NCI-H2227 (cell line): ENCODE data around the gene PCED1A.

Experiments used
- DNase-seq: peaks from one replicate; lab custom pipeline; 2025; ENCODE audit not compliant: unreplicated experiment; lab: John Stamatoyannopoulos, UW

Gene PCED1A

DNA sequence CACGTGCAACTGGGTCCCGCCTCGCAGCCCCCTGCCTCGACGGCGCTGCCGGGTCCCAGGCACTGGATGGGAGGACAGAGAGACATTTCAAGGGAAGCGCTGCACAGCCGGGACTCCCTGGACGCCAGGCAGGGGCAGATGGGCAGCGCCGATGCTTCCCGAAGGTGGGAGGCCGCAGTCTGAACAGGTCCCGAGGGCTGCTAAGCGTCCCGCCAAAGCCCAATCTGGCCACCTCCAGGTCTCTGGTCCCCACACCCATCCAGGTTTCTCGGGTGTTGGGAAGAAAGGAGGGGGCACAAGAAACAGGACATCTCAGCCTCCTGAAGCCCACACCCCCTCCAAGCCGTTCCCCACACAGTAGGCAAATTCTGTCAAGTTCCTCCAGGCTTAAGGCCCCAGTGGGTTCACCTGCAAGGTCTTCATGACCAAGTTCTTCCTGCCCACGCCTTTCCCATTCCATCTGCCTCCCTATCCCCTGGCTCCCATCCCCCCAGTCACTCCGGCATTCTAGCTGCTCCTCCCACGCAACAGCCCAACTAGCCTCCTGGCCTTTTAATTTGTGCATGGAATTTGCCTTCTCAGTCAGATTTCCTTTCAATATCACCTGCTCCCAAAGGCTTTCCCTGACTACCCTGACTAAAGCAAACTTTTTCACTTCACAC is 34.6 kb downstream of the PCED1A start:
- DNase-seq: no peak

DNA sequence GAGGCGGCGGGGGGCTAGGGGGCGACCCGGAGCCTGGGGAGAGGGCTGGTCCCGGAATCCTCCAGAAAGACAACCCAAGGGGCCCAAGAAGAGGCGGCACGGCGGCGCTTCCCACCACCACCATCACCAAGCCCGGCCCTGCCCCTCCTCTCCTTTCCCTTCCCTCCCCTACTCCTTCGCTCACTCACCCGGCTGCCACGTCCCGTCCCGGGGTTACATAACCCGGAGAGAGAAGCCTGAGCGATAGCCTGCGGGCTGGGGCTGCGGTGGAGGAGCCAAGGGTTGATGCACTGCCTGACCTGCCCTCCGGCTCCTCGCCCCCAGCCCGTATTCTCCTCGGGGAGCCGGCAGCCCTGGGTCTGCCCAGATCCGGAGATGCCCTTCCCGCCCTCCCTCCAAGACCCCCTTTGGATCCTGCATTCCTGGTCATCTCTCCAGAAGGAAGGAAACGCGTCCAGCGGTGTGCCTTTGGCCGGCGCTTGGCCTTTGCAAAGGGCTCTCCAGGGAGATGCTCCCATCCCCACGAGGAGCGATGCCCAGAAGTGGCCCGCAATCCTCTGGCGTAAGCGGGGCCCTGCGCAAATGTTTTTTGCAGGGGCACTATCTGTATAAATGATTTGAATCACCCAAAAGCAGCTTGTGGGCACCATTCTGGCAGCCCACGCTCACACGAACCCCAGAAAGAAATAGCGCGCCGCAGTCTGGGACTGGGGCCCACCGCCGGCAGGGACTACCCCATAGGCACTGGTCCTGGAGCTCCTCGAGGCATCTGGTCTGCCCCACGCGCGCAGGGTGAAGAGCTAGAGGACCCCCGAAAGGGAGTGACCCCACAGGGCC is 35.4 kb downstream of the PCED1A start:
- DNase-seq: no peak

DNA sequence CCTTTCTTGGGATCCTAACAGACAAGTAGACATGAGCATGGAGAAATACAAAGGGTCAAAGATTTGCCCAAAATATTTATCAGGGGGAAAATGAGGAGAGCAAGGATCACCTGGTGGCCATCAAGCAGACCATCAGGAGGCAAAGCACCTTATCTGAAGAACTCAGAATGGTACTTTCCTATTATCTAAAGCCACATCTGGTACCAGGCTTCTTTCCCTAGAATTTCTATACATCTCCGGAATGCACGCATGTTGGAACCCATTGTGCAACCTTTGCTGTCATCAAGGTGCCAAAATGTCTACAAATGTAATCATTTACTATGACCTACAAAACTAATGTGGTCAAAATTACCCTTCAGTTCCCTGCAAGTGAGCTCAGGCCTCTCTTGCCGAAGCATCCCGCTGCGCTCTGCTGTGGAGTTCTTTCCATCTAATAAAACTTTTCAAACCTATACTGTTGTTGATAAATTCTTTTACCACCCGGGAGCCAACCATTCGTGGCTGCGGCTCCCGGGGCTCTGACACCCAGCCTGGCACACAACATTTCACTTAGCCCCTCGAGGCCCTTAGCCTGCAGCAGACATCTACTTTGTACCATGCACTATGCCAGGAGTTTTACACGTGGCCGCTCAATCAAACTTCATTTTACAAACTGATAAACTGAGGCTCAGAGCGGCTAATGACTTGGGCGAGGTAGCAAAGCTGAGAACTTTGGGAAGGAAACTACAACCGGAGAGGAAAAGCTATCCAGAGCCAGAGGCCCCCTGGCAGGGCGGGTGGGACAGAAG is 36.2 kb downstream of the PCED1A start:
- no peak for DNase-seq

DNA sequence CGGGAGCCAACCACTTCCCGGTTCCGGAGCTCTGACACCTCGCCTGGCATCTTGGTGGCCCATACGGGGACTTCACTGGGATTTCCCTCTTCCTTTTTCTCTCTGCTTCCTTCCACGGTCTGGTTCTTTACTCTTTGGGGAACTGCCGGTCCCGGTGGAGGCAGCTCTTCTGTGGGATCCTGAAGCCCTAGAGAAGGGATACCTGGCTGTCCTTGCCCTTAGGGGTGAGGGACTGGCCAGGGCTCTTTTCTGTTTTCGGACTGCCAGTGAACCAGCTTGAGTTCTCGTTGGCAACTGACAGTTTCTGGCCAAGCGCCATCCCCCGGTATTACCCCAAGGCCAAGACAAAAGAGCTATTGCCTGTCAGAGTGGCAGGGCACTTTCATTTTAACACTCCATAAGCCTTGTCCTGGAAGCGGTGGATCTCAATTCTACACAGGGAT is 39.1 kb downstream of the PCED1A start:
- no peak for DNase-seq

DNA sequence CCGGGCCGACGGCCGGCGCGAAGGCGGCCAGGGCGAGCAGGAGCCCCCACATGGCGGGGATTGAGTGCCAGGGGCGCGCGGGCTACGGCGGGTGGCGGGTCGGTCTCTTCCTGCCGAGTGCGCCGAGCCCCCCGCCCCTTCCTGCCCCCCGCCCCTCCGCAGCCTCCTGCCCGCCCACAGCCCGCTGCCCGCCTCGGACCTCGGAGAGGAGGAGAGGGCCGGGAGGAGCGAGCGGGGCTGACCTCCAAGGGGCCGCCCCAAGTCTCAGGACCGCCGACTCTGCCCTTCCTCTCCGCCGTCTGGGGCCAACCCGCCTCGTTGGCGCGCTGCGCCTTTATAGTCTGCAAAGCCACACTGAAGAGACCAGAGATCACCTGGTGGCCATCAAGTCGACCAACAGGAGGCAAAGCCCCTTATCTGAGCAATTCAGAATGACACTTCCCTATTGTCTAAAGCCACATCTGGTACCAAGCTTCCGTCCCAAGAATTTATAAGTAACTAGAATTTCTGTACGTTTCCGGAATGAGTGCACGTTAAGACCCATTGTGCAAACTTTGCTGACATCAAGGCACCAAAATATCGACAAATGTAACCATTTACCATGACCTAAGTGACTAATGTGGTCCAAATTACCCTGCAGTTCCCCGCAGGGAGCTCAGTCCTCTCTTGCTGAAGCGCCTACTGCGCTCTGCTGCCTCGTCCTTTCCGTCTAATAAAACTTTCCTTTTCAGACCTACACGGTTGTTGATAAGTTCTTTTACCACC is 39.8 kb downstream of the PCED1A start, which contains the start of gene CPXM1:
Gene CPXM1 (minus strand): TSS at position 107 of the 765 bp plus-strand sequence. CDS start 55 bp downstream, at position 52.
- DNase-seq: peak; percentile 74

DNA sequence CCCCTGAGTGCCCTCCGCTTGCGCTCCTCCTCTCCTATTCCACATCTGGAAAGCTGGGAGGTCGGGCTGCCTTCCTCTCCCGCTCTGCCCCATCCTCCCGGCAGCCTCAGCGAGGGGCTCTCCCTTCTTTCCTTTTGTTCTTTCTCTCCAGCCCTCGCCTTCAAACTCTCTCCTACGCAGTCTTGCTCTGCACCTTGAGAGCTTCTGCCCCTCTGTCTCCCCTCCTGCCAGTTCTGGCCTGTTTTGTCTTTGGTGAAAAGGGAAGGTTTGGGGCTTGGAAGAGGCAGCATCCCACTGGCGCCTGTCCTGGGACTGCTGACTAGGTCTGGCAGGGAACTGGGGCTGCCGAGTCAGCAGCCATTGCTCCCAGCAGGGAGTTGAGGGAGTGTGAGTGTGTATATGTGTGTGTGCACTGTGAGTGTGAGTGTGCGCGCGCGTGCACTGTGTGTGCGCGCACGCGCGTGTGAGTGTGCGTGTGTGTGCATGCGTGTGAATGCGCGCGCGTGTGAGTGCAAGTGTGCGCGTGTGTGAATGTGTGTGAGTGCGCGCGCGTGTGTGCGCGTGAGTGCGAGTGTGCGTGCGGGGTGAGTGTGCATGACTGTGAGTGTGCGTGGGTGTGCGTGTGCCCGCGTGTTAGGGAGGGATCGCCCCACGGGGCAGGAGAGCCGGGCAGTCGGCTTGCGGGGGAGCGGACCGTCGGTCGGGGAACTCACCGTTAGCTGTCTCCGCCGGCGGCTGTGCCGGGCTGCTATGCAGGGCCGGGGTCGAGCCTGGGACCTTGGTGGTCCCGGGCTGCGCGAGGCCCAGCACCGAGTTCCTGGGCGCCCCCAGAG is 40.6 kb downstream of the PCED1A start:
- peak; percentile 61 for DNase-seq

DNA sequence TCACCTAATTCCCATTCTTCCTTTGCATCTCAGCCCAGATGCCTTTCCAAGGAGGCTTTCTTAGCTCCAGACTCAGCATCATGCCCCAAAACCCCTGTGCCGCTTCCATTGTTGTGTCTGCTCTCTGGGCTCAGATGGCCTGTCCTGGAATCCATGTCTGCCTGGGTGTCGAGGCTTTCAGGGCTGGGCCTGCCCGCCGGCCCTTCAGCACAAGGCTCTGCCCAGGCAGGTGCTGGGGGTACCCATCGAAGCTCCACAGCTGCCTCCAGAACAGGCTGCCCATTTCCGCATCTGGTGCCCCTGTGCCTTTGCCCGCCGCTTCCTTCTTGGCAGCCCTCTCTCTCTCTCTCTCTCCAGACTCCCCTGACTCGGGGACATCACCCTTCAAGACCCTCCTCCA is 41.2 kb downstream of the PCED1A start:
- DNase-seq: no peak

DNA sequence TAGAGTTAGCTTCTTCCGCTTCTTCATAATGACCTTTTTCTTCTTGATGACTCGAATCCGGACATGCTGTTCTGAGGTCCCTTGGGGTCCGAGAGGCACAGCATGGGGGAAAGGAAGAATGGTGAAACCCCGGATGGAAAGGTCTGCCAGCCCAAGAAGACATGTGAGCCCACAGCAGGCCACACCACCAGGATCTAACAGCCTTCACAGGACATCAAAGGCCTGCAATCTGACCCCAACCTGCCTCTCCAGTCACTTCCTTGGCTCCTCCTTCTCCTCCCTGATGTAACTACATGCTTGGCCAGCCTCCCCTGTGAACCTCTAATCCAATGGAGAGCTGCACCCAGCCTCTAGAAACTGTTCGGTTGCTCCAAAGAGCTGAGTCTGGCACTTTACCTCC is 41.6 kb downstream of the PCED1A start:
- DNase-seq: no peak

DNA sequence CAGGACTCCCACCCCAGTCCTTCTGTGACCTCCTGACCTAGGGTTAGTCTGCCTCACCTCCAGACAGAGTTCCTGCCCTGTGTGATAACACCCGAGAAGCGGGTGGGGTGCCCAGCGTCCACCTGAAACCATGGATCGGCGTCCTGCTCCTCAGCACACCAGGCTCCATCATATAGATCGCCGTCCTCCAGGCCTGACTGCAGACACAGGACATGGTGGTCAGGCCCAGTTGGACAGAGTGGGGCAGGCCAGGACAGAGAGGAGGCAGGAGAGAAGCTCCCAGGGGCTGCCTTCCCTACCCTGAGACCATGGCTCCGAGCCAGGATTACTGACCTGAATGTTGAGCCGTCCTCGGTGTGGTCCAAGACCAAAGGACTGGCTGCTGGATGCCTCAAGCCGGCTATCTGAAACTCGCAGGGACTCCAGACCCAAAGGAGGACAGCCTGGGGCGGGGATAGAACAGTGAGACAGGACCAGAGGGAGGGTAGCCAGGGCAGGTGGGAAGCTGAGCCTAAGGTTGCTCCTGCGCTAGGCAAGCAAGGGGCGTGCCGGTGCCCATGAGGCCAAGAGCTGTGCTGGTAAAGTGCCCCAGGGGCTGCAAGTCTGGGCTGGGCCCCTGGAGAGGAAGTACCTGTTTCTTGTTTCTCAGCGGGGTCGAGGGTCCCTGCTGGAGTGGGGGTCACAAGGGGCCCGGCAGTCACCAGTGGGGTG is 42.2 kb downstream of the PCED1A start:
- DNase-seq: no peak

DNA sequence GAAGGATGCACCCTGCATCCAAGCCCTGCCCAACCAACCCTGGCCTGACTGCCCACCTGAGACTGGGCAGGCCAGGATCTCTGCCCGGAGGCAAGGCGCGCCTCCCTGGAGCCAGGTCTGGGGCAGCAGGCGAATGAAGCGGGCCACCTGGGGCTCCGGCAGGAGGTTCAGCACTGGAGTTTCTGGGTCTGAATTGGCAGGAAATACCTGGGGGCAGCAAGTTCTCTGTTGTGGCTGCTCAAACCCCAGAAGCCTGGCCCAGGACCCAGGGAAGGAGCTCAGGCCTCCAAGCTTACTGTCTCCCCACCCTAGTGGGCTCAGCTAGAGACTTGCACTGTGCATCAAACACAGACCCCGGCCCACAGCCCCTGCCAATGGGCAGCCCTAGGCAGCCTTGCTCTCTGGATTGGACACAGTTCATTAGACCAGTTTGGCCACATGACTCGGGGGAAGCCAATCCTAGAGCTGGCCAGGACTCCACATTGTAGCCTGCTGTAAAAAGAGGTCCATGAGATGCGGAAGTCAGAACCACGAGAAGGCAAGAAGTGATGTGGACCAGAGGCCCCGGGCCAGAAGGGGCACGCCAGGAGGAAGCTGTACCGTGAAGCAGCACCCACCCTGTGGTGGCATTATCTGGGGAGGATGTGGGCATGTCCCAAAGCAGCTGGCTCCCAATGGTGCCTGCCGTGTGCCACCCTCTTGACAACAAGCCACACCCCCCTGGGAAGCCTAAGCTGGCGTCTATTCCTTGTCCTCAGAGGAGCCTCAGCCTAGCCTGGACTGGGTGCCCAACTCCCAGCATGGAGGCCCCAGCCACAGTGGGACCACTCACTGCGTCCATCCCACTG is 43.1 kb downstream of the PCED1A start:
- DNase-seq: no peak

DNA sequence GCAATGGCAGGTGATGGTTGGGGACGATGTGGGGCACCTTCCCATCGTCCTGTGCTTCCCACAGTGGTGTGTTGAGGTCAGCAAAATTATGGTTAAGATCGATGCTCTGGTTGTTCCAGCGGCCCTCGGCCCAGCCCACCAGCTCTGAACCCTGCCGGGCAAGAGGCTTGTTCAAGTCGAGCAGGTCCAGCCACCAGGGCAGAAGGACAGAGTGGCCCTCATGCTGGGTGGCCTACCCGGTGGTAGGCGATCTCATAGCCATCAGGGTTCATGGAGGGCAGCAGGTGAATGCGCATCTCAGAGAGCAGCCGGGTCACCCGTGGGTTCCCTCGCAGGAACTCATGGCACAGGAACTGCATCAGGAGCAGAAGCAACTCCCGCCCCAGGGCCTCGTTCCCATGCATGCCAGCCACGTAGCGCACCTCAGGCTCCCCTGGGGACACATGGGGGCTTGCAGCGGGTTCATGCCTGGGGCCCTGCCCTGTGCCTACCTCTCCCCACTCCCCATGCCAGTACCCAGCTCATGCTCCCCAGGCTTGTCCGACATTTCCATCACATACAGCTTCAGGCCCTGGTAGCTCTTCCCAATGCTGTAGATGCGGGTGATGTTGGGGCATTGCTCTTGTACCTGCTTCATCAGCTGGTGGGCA is 44.3 kb downstream of the PCED1A start:
- DNase-seq: no peak

DNA sequence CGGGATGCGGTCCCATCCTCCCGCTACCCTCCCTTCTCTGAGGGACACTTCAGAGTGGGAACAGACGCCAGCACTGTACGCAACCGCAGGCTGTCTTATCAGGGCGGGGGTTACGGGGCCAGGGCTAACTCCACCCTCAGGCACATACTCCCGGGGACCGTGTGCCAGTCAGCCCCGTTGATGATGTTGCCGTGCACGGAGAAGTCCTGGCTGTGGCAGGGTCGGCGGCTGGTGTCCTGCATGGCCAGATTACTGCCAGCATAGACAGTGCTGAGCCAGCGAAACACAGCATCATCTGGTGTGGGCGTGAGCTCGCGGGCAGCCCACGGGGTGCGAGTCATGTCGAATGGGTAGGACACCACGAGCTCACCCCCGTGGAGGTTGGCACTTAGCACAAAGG is 45.0 kb downstream of the PCED1A start:
- no peak for DNase-seq

DNA sequence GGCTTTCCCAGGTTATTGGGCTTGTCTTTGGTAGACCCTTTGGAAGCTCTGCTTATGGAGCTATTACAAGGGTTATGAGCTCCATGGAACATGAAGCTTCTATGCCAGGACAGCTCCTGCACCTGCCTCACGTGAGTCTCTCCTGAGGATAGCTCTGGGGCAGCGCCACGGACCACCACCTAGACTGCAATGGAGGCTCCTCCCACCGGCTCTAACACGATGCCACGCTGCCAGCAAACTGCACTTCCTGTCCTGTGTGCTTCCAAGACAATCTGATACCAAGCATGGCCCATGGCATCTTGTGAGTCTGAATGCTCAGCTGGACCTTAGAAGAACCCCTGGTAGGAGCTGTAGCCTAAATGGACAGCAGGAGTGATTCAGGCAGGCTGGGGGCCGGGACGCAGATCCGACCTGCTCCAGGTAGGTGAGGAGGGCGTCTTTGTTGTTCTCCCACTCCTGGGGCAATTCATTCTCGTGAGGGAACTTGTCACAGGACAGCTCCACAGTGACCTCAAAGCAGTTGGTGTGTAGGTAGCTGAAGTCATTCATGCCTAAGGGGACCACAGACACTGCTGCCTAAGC is 45.5 kb downstream of the PCED1A start:
- no peak for DNase-seq

DNA sequence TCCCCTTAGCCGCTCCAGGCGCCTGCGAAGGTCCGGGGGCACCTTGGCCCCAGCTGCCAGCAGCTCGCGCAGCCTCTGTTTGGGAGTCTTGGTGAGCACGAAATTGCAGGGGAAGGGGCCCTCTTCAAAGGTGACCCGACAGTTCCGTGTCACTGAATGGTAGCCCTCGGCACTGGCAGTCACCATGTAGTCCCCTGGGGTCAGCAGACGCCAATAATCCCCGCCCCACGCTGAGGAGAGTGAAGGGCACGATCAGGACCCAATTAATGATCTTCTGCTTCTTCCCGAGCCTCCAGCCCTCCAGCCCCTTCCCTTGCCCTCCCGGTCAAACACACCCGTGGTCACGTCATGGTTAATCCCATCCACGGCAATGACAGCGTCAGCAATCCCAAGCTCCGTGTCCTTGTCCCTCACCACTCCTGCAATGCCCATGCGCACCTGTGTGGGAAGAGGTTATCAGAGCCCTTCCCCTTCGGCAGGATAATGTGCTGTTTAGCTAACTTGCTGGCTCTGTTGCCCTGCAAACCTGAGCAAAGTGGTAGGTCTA is 46.2 kb downstream of the PCED1A start:
- no peak for DNase-seq

DNA sequence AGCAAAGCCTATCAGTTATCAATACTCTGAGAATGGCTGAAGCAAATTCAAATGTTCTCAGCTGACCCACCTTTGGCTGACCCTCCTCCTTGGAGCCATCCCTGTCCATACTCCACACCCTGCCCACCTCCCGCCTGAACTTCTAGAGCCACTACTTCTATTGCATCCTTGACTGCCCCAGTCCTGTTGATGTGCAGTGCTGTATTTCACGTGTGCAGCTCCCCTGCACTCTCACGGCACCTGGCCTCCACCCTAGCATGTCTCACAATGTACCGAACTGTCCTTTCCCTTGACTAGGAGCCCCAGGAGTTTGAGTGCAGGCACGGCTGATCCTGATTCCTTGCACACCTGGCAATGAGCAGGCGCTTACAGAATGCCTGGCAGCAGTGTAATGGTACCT is 47.0 kb downstream of the PCED1A start:
- DNase-seq: no peak
